Measurements from ENCODE around the gene PAWR.
"Not testable (repeated sequence)": the region's sequence is repeated elsewhere in the genome, so short reads cannot be mapped to it uniquely, and the experiment has no call there.

Gene PAWR

DNA sequence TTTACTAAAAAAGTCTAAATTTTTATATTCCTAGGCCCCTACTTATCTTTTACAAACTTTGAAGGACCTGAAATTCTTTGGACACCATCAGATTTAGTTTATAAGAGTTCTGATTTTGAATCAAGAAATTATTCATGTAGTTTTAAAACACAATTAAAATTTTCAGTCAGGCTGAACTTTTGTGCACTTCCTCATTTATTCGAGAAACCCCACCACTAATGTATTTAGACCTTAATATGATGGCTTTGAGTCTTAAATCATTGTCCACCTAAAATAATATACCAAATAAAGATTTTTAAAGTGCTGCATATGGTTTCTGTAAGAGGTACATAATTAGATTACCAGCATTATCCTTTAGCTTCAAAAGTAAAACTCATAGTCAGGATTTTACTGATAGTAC is 103.4 kb downstream of the PAWR start:
- no peak for DNase-seq

GRCh38 chr12:79585147-79585546 is 105.6 kb downstream of the PAWR start:
- no peak for DNase-seq

GRCh38 chr12:79573820-79574219 is 116.9 kb downstream of the PAWR start:
- no peak for DNase-seq

DNA sequence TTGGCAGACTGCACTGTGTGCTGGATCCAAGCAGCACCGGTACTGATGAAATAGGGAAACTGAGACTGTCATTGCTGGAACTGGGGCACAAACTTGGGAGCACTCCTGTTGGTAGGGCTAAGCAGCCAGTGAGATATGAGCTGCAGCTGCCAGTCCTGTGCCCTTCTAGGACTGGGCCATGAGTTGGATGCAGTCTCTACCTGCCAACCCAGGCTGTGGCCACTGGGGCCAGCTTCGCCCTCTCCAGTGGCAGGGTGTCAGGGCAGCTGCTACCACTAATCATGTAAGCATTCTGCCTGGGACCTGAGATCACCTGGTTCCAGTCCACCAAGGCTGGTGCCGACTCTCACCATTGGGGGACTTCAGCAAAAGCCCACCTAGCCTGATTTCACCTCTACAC is 121.1 kb downstream of the PAWR start:
- DNase-seq, result no peak

DNA sequence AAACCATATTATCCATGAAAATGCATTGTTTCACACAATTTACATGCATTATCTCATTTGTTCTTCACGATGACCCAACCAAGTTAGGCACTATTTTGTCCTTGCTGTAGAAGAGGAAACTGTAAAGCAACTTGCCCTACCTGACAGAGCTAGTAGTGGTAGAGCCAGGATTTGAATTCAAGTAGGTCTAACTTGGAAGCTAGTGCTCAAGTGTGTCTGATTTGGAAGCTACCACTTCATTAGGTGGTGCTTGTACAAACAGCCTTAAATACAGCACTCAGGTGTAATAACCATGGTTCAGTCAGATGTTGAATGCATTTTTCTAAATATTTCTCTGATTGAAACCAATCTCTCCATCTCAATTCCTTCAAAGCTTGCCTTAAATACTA is 123.6 kb downstream of the PAWR start:
- DNase-seq, result no peak

DNA sequence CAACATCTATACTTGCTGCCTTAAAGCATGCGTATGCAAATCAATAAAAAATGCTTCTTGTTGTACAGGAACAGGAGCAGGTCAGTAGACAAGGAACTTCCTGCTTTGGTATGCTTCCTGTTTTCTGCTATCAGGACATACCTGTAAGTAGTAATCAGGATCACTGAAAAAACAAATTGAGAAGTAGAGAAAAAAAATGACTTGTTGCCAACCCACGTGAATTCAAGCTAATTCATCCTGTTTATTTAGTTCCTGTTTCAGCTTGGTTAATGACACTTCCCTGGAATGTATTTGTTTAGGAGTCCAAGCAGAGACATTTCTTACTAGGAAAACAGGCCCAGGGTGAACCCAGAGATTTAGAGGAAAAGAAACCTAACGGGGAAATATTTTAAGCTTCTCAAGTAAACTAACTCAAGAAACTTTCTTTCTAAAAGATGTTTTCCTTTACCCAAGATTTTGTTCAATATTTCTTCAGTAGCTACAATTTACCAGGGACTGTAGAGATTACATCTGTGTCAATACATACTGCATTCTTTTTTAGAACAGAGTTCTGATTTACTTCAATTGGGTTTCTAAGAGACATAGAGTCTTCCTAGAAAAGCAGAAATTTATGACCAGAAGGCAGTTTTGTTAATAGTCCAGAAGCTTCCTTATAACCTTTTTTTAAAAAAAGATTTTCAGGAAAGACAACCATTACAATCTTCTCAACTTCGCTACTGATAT is 124.2 kb downstream of the PAWR start:
- DNase-seq, result peak in 1 of 2 donors; percentile 2

- not testable (repeated sequence) for DNase-seq
Observed at GRCh38 chr12:79564727-79565350, 125.9 kb downstream of the PAWR start.

DNA sequence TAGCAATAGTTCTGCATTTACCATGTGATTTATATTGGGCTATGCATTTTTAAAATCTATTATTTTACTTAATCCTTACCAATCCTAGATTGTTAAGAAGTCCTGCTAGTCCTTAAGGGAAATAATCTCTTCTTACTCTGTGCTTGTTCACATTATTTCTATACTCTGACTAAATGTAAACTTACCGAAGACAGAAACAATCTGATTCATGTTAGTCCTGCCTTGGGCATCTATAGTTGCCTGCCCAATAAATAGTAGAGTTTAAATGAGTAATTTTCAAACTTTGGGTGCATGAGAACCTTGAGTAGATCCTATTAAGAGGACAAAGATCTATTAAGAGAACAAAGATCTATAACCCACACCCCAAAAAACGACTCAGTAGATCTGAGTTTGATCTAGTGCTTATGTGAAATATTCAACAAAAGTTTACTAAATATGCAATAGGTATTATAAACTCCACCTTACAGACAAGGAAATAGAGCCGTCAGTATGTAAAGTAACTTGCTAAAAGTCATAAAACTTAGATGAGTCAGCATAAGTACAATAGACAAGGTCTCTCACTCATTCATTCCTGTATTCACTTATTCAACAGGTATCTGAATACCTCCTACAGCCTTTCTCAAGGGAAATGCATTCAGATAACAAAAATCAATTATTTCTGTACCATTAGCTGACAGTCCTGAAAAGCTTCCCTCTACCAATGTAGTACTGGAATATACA is 127.6 kb downstream of the PAWR start:
- DNase-seq, result no peak

DNA sequence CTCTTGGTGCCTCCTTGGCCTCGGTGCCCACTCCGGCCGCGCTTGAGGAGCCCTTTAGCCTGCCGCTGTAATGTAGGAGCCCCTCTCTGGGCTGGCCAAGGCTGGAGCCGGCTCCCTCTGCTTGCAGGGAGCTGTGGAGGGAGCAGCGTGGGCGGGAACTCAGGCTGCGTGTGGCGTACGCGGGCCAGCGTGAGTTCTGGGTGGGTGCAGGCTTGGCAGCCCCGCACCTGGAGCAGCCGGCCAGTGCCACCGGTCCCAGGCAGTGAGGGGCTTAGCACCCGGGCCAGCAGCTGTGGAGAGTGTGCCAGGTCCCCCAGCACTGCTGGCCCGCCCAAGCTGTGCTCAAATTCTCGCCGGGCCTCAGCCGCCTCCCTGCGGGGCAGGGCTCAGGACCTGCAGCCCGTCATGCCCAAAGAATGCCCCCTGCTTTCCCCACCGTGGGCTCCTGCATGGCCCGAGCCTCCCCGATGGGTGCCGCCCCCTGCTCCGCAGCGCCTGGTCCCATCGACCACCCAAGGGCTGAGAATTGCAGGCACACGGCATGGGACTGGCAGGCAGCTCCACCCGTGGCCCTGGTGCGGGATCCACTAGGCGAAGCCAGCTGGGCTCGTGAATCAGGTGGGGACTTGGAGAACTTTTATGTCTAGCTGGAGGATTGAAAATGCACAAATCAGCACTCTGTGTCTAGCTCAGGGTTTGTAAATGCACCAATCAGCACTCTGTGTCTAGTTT is 129.2 kb downstream of the PAWR start:
- no peak for DNase-seq

- no peak for DNase-seq
Observed at GRCh38 chr12:79560225-79560889, 130.4 kb downstream of the PAWR start.

DNA sequence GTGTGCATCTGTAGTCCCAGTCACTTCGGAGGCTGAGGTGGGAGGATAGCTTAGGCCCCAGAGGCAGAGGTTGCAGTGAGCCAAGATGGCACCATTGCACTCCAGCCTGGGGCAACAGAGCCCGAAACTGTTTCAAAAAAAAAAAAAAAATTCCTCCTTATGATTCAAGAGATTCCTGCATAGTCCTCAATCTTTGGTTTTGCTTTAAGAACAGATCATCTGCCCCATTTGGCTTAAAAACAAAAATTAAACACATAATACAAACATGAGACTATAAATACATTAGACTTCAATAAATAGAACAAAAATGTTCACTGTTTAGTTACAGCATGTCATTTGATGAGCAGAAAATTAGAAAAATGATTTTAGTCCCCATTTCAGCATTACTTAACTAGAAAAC is 131.2 kb downstream of the PAWR start:
- DNase-seq, result no peak

DNA sequence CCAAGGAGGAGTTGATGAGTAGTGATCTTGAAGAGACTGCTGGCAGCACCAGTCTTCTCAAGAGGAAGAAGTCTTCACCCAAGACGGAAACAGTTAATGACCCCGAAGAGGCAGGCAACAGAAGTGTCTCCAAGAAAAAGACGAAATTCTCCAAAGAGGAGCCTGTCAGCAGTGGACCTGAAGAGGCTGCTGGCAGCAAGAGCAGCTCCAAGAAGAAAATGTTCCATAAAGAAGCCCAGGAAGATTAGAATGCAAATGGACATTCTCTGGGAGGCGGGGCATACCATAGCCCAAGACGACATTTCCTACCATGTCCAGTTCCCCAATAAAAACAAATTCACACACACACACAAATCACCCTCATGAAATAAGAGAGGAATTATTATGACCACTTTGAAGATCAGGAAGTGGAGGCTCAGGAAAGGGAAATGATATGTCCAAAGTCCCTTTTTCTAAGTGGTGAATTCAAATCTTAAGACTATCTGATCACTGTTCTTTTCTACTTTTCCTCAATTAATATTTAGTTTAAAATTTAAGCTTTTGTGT is 131.8 kb downstream of the PAWR start:
- DNase-seq, result no peak

DNA sequence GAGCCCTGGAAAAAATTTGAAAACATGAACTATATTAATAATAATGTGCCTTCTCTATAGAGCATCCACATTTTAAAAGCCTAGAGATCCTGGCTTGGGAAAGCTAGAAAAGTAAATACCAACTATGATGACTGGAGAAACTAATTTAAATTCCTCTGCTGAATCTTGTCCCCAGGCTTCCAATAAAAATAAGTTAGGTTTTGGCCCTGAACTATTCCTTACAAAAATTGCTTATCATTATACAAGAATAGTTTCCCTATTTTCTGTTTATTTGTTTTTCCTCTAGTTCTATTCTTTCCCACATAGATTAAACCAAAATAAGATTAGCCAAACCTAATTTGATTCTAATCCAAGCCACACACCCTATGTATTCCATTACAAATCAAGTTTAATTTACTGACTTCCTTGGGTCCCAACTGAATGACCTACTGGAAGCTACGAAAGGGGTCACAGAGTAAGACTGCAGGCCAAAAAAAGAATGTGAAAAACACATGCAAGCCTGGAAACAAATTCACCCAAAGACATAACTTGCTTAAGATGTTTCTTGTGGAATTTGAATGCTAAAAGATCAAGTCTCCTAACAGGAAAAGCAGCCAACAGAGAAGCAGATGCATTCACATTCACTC is 133.0 kb downstream of the PAWR start:
- DNase-seq, result no peak

DNA sequence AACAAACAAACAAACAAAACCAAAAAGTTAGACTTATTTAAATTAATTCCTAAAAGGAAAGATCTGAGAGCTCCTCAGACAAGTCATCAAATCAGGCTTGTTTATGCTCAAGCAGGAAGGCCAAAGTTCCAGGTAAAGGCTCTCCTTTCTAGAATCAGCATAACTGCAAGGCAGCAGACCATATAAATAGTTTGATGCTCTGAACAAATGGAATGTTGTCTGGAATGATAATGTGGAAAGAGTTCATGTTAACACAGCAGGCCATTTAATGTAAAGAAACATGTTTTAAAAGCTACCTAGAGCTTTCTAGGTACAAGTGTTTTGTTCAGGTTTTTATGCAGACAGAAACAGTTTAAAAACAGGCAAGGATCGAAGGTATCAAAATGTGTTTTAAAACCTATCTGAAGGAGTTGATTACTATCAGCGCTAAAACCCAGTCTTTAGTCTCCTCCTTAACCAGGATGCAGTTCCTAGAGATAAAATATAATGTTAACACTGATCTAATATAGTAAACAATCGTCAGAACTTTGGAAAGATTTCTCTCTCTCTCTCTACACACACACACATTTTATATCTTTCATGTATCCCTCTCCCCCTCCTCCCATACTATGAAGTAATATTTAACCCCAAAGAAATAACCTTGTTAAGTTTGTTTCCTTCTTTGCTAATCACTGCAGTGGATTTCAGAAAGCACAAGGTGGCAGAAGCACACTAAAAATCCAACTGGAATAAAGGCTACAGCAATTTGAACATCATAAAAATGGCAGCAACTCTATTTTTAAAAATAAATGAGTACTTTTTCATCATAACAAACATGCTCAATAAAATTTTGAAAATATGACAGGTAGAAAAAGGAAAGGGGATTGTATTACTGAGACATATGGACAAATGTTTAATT is 135.5 kb downstream of the PAWR start:
- DNase-seq, result peak; percentile 3 to 17

DNA sequence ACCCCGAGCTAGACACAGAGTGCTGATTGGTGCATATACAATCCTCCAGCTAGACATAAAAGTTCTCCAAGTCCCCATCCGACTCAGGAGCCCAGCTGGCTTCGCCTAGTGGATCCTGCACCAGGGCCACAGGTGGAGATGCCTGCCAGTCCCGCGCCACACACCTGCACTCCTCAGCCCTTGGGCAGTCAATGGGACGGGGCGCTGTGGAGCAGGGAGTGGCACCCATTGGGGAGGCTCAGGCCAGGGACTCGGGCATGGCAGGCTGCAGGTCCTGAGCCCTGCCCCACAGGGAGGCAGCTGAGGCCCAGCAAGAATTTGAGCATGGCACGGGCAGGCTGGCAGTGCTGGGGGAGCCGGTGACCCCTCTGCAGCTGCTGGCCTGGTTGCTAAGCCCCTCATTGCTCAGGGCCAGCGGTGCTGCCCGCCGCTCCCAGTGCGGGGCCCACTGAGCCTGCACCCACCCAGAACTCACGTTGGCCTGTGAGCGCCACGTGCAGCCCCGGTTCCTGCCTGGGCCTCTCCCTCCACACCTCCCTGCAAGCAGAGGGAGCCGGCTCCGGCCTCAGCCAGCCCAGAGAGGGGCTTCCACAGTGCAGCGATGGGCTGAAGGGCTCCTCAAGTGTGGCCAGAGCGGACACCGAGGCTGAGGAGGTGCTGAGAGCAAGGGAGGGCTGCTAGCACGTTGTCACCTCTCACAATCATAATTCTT is 136.7 kb downstream of the PAWR start:
- DNase-seq, result no peak

GRCh38 chr12:79552192-79552591 is 138.6 kb downstream of the PAWR start:
- no peak for DNase-seq

- DNase-seq, result no peak
Observed at GRCh38 chr12:79549531-79550271, 141.1 kb downstream of the PAWR start.

- DNase-seq, result no peak
Observed at GRCh38 chr12:79548610-79548924, 142.2 kb downstream of the PAWR start.

DNA sequence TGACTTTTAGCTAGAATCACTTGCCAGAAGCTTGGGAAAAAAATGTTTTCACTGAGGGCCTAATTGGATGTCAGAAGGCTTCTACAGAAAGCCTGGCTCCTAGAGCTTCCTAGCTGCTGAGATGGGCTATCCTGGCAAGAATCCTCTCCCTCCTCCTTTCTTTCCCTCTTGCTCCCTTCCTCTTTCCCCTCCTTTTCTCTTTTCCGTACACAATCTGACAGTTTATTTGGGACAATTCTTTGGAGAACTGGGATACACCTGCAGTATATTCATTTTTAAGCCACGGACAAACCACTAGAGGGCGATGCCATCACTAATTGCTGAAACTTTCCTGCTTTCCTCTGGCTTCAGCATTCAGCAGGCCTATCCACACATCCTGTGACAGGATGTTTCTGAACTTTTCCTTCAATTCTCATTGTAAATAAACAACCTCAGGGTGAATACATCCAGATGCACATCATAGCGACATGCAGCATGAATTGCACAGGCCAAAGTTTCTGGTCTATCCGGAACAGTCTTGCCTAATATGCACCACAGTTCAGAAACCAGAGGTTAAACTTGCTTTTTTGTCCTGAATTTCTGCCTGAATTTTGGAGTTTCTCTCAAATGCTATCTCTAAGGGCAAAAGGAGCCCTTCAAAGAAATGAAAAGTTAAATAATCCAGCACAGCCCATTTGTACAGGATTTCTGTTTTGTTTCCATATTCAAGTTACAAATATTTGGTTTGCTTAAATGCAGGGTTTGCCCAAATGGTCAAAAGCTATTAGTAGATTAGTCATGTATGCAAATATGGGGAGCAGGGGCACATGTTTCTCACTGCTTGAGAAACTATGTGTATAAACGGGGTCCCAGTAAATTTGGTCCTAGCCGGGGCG is 142.8 kb downstream of the PAWR start:
- DNase-seq, result peak; percentile 12 to 36

Measured in inflammatory macrophage treated with lipopolysaccharide for 1 hour (primary cell).